HG03469 (cell line): ENCODE results near the gene IL4R.

ENCODE experiments used
- ATAC-seq: cut with Tn5 transposase; IDR thresholded peaks from one replicate; pipeline ENCODE4 v1.9.1; 2021; ENCODE audit warnings: mild to moderate bottlenecking, moderate library complexity, moderate number of reproducible peaks; ENCODE audit not compliant: unreplicated experiment

Gene IL4R

DNA sequence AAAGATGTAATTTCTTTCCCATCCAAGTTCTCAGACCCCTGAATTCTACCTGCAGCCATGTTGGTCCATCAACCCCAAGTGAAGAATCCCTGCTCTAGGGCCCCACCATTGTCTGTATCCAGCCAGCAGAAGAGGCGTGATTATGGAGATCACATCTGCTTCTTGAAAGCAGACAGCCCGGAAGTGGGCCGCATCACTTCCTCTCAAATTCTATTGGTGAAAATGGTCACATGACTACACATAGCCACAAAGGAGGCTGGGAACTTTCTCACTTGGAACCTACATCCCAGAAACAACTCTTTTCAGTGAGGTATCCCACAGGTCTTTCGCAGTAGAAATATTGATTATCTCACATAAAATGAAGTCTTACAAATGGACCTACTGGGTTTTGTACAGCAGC lies 40.1 kb downstream of the IL4R start:
- no peak for ATAC-seq

DNA sequence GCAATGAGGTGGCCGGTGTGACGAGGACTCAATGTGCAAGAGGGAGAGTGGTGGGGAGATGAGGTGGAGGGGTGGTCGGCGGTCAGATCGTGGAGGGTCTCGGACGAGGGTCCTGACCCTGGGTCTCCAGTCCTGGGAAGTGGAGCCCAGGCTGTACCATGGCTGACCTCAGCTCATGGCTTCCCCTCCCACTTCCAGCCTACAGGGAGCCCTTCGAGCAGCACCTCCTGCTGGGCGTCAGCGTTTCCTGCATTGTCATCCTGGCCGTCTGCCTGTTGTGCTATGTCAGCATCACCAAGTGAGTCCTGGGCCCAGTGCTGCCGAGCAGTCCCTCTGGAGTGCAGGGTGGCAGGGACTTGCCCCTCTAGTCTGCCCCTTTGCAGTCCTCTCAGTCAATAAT lies 41.8 kb downstream of the IL4R start:
- ATAC-seq: no peak

DNA sequence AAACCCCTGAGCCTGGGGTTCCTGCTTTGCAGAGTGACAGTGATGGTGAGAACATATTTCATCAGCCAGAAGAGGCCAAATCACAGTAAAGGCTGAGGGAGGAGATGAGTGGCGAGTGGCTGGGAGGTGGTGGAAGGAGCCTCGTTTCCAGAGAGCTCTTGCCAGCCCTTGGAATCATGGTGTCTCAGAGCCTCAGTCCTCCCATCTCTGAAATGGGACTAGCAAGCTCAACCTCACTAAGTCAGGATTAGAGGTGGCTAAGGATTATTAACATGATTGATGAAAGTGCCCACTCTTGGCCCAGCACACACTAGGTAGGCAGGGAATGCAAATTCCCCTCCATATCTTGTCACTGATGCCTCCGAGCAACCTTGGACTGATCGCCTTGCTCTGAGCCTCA lies 43.0 kb downstream of the IL4R start:
- no peak for ATAC-seq

DNA sequence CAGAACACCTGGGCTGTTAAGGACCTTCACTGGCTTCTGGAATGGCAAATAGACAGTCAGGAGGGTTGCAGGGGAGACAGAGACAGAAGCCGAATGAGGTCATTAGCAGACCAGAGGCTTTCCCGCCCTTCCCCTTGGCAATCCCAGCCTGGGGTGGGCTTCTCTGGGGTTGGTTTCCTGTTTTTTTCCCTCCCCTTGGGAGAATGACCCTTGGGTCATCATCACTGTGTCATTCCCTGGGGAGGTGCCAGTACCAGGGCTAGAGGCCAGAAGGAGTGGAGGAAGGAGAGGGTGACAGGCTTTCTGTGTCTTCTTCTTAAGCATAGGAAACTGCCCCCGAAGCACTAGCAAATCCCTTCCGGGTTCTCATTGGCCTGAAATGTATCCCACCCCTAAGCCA lies 45.3 kb downstream of the IL4R start:
- no peak for ATAC-seq

DNA sequence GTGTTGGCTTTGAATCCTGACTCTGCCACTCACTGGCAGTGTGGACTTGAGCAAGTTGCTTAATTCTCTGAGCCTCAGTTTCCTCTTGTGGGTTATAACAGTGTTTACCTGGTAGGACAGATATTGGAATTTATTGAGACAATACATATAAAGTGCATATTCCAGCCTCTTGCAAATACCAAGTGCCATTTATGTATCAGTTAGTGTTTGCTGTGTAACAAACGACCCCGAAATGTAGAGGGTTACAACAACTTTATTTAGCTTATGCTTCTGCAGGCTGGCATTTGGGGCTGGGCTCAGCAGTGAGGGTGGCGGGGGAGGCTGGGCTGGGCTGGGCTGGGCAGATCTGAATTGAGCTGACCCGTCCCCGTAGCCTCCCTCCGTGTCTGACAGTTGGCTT lies 45.8 kb downstream of the IL4R start:
- no peak for ATAC-seq

DNA sequence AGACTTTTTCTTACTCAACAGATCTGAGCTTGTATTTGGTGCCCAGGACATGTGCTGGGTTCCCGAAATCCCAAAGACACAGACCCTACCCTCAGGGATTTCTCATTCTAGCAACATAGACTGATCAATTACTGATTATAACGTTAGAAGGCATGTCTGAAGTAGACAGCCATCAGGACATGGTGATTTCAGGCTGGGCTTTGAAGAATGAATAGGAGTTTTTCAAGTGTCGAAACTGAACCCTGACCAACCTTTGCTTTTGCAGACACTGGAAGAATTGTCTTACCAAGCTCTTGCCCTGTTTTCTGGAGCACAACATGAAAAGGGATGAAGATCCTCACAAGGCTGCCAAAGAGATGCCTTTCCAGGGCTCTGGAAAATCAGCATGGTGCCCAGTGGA lies 48.2 kb downstream of the IL4R start:
- no peak for ATAC-seq

DNA sequence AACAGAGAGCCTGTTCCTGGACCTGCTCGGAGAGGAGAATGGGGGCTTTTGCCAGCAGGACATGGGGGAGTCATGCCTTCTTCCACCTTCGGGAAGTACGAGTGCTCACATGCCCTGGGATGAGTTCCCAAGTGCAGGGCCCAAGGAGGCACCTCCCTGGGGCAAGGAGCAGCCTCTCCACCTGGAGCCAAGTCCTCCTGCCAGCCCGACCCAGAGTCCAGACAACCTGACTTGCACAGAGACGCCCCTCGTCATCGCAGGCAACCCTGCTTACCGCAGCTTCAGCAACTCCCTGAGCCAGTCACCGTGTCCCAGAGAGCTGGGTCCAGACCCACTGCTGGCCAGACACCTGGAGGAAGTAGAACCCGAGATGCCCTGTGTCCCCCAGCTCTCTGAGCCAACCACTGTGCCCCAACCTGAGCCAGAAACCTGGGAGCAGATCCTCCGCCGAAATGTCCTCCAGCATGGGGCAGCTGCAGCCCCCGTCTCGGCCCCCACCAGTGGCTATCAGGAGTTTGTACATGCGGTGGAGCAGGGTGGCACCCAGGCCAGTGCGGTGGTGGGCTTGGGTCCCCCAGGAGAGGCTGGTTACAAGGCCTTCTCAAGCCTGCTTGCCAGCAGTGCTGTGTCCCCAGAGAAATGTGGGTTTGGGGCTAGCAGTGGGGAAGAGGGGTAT lies 48.9 kb downstream of the IL4R start:
- no peak for ATAC-seq

DNA sequence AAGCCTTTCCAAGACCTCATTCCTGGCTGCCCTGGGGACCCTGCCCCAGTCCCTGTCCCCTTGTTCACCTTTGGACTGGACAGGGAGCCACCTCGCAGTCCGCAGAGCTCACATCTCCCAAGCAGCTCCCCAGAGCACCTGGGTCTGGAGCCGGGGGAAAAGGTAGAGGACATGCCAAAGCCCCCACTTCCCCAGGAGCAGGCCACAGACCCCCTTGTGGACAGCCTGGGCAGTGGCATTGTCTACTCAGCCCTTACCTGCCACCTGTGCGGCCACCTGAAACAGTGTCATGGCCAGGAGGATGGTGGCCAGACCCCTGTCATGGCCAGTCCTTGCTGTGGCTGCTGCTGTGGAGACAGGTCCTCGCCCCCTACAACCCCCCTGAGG lies 49.5 kb downstream of the IL4R start:
- no peak for ATAC-seq

DNA sequence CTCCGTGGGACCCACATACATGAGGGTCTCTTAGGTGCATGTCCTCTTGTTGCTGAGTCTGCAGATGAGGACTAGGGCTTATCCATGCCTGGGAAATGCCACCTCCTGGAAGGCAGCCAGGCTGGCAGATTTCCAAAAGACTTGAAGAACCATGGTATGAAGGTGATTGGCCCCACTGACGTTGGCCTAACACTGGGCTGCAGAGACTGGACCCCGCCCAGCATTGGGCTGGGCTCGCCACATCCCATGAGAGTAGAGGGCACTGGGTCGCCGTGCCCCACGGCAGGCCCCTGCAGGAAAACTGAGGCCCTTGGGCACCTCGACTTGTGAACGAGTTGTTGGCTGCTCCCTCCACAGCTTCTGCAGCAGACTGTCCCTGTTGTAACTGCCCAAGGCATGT lies 50.0 kb downstream of the IL4R start:
- ATAC-seq: no peak

DNA sequence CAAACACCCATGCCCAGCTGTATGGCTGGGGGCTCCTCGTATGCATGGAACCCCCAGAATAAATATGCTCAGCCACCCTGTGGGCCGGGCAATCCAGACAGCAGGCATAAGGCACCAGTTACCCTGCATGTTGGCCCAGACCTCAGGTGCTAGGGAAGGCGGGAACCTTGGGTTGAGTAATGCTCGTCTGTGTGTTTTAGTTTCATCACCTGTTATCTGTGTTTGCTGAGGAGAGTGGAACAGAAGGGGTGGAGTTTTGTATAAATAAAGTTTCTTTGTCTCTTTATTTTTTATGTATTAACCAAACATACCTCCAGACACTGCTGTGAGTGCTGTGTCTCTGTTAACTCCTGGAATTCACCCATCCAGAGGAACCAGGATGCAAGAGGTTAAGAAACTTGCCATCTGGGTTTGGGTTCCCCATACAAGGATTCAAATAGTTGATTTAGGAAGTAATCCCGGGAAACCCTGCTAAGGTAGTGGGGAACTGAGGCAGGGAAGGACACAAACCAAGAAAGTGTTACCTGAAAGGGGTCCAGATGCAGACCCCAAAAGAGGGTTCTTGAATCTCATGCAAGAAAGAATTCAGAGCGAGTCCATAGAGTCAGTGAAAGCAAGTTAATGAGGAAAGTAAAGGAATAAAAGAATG lies 50.8 kb downstream of the IL4R start:
- ATAC-seq: no peak

DNA sequence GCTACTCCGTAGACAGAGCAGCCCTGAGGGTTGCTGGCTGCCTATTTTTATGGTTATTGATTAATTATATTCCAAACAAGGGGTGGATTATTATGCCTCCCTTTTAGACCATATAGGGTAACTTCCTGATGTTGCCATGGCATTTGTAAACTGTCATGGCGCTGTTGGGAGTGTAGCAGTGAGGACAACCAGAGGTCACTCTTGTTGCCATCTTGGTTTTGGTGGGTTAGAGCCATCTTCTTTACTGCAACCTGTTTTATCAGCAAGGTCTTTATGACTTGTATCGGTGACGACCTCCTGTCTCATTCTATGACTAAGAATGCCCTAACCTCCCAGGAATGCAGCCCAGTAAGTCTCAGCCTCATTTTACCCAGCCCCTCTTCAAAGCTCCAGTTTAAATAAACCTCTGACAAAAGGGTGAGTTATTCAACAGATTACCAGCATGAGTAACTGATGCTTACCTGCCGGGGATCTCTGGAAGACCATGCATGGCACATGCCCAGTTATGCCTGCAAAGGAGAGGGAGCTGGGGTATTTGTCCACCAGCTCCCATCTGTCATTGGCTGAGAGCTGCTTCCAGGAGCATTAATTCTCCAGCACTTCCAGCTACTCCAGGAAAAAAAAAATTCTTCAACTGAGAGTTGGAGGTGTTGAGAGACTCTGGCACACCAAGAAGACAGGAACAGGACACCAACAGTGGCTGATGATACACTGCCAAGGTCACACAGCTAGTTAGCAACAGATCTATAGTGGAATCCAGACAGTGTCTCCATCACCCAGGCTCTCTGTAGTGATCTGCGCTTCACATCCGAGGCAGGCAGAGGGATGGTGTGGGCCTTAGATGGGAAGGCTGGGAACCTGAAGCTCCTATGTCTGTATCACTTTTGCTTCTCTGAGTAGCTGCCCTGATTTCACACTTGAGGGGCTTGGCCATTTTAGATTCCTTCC lies 51.6 kb downstream of the IL4R start:
- no peak for ATAC-seq

DNA sequence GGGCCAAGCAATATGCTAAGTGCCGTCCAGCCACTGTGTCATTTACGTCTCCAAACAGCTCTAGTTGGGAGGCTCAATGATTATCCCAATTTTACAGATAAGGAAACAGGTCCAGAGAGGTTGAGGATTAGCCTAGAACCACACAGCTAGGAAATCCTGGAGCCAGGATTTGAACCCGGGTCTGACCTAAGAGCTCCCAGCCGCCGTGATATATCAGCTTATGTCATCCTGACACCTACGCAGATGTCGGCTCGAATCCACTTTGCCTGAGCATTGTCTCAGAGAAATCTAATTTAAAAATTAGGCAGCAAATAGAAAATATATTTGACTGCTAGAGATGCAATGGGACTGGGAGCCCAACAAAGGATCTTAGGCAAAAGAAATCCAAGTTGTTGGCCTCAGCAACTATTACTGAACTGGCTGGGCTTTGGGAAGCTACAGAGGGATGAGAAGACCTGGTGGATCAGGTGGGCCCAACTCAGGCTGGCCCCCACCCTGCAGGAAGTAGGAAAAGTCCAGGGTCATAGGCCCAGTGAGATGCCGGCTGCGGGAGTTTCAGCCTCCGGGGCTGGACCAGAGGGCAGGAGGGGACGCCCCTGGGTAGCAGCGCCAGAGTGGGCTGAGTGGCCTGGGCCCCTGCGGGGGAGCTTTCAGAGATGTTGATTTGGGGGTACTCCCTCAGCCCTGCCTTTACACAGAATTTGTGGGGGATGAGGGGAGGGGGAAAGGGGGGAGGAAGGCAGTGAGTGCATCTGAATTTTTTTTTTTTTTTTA lies 53.1 kb downstream of the IL4R start:
- no peak for ATAC-seq

DNA sequence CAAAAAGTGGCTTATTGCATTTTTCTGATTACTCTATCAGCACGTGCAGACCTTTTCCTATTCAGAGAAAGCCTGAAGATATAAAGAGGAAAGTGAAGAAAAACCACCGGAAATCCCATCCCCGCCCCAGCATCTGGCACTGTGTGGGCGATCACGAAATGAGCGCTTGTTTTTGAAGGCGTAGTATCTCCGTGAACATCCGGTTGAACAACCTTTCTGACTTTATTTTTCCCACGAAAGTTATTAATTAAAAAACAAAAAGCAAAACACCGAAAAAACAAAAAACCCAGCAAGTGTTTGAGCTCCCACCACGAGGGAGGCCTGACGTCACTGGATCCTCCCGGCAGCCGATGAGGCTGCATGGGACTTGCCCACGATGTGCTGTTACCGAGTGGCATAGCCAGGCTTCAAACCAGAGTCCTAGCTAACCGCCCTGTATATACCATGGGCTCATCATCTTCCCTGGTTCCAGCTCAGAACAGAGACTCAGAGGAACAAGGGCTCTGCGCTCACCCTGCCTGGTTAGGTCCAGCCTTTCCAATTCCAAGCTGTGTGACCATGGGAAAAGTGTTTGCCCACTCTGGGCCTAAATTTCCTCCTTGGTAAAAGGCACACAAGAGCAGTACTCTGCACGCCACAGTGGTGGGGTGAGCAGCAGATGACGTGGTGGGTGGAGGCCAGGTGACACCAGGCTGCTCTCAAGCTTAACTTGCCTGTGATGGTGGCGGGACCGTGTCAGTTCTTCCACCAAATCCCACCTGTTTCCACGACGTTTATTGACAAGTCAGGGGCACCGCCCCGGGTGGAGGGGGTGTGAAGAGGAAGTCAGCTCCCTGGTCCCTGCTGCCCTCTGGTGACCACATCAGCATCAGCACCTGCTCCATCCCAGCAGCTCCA lies 53.9 kb downstream of the IL4R start:
- ATAC-seq: peak; percentile 44

DNA sequence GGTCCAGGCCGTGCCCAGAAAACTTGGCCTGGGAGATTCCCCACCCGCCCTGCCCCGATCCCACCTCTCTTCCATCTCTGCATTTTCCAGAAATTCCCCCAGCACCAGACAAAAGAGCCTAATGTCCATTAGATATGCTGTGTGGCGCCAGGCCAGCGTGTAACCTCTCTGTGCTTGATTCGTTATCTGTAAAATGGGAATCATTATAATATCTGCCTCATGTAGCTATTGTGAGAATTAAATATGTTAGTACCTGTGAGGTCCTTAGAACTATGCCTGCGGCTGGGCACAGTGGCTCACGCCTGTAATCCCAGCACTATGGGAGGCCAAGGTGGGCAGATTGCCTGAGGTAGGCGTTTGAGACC lies 54.6 kb downstream of the IL4R start:
- ATAC-seq: no peak

DNA sequence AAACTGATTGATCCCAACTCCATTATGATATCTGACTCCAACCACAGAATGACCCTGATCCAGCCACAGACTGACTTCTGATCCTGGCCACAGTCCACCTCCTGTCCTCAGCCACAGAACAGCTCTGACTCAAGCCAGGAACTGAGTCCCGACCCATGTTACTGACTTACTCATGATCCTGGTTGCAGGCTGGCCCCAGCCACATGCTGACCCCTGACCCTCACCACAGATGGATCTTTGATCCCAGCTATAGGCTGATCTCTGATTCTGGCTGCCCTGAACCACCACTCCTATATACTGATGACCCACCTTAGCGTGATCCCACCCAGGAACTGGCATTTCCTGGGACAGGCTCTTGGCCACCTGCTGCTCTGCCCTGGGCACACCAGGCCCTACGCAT lies 56.0 kb downstream of the IL4R start:
- no peak for ATAC-seq

DNA sequence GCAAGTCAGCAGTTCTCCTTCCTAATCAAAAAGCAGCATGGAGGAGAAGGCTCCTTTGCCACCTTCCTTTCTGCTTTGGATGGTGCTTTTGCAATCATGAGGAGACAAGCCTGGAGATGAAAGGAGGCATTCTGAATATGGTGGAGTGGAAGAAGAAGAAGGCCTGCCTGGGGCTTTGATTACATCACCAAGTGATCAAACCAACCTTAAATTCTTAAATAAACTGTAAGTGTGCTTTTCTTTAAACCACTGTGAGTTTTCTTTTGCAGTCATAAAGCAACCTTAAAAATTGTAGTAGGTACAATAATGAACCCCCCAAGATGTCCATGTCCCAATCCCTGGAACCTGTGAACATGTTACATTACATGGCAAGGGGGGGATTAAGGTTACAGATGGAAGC lies 56.5 kb downstream of the IL4R start:
- no peak for ATAC-seq

DNA sequence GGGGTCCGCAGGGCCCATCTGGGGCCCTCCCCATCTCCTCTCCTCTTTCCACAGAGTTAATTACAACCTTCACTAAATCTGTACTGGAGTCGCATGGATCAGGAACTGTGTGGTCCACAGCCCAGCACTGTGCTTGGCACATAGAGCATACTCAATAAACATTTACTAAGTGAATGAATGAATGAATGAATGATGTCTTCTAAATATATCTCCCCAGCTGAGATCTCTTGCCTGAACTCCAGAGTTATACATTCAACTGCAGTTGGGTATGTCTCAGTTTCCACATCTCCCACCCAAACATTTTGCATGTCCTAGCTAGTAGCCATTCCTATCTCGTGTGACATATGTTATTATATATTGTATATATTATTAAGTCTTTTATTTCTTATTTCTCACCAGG lies 59.5 kb downstream of the IL4R start:
- no peak for ATAC-seq

DNA sequence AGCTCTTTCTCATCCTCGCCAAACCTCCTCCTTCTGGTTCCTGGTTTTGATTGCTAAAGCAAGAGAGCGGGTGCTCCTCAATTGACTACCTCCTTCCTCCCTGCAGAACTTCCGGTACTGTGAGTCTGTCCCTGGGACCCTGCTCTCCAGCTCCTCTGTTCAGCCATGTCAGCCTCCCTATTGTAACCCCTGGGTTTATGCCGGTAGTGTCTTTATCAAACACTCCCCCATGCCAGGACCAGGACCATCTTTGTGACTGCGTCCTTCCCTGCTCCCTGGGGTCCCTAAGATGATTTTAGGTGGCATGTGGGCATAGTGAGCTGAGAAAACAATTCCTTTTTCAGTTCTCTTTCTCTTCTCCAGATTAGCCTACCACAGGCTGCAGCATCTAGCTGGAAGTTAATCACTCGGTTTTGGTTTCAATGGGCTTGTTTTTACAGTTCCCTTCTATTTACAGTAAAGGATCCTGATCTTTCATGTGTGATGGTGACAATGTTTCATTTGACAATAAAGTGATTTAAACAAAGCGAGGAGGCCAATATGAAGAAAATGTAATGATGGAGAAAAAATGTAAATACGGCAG lies 60.5 kb downstream of the IL4R start:
- ATAC-seq: peak; percentile 11

DNA sequence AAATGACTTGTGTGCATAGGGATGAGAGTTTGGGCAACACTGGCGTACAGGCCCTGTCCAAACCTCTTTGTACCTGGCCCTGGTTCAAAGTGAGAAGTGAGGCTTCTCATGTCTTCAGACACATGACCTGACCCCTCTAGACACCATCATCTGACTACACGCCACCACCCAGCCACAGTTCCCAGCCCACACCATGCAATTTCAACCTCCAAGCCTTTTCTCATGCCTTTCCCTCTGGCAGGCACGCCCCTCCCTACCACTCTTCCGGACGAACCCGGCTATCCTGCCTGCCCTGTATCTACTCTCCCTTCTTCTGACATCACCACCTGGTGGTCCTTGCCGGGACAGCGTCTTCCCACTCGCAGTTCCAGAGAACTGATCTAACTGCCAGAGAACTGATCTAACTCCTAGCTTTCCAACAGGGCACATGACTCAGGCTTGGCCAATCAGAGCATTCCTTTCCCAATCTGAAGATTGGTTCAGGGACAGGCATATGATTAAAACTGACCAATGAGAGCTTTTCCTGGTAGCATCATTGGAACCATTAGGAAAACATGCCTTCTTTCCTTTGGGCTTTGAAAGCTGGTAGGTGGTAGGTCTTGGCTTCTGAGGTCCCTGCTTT lies 61.1 kb downstream of the IL4R start:
- peak; percentile 38 for ATAC-seq
